Mesothelial cell of epicardium (in vitro differentiated cells): Measurements from ENCODE around the gene SLC41A3. TPM values are rescaled to one million over a fixed set of nuclear protein-coding genes. Genes with fewer than 3 reads are reported as not detected.

ENCODE experiments used
- DNase-seq, 2 experiments: peaks; one replicate each; pipeline ENCODE4 v3.0.0; 2021; ENCODE audit warnings: low spot score in 2 of 2; ENCODE audit not compliant: unreplicated experiment in 2 of 2
- H3K27ac Mint-ChIP-seq: 2 replicates; pipeline ENCODE4 v1.8.0; 2021; ENCODE audit warnings: mixed read lengths
- H3K27me3 Mint-ChIP-seq: 2 replicates; pipeline ENCODE4 v1.8.0; 2021; ENCODE audit warnings: low read depth, mixed read lengths
- H3K36me3 Mint-ChIP-seq: 2 replicates; pipeline ENCODE4 v1.8.0; 2021; ENCODE audit warnings: mixed read lengths
- H3K4me1 Mint-ChIP-seq: 2 replicates; pipeline ENCODE4 v1.8.0; 2021; ENCODE audit warnings: mixed read lengths
- H3K4me3 Mint-ChIP-seq: 2 replicates; pipeline ENCODE4 v1.8.0; 2021; ENCODE audit warnings: mild to moderate bottlenecking, moderate library complexity, mixed read lengths
- H3K9me3 Mint-ChIP-seq: 2 replicates; pipeline ENCODE4 v1.8.0; 2021; ENCODE audit warnings: mixed read lengths
- CTCF ChIP-seq: fragments of 200-600 bp; sonication (generic); IDR thresholded peaks from one replicate; pipeline ENCODE4 v1.5.0; 2021; ENCODE audit warnings: antibody characterized with exemption; ENCODE audit not compliant: unreplicated experiment
- total RNA-seq: library from RNA; stranded (reverse); gene quantifications from 3 replicates; pipeline ENCODE4 v1.2.1, GENCODE V29; 2021

Gene SLC41A3
- total RNA-seq, 1 donor from 2014 or later = 58.7 TPM

GRCh38 chr3:126015075-126015474 is 68.8 kb downstream of the SLC41A3 start:
- Mint-ChIP-seq H3K27ac (no peak overlapping the region), H3K4me3 (no peak overlapping the region), H3K27me3 (no peaks in the 10 kb centered on the region), H3K4me1 (no peaks in the 10 kb centered on the region), H3K9me3 (no peaks in the 10 kb centered on the region), H3K36me3 (peaks cover 32% of the 10 kb centered on the region)
- no peak for TF ChIP-seq CTCF
- no peak for DNase-seq

- no peaks in the 10 kb centered on the region for H3K9me3 Mint-ChIP-seq
- no peak overlapping the region for H3K4me3 Mint-ChIP-seq
- H3K4me1 Mint-ChIP-seq = no peaks in the 10 kb centered on the region
- H3K36me3 Mint-ChIP-seq = peaks cover 35% of the 10 kb centered on the region
- TF ChIP-seq CTCF = no peak
- no peak for DNase-seq
- no peaks in the 10 kb centered on the region for H3K27me3 Mint-ChIP-seq
- no peak overlapping the region for H3K27ac Mint-ChIP-seq
Observed at GRCh38 chr3:126014252-126014651, 69.7 kb downstream of the SLC41A3 start.

- no peak for DNase-seq
- Mint-ChIP-seq H3K27me3 (no peaks in the 10 kb centered on the region), H3K36me3 (peaks cover 38% of the 10 kb centered on the region), H3K4me1 (no peaks in the 10 kb centered on the region), H3K4me3 (no peak overlapping the region), H3K27ac (no peak overlapping the region), H3K9me3 (no peaks in the 10 kb centered on the region)
- TF ChIP-seq CTCF = no peak
Observed at GRCh38 chr3:126013751-126014156, 70.2 kb downstream of the SLC41A3 start.

GRCh38 chr3:126009181-126009580 is 74.7 kb downstream of the SLC41A3 start:
- Mint-ChIP-seq H3K27me3 (no peaks in the 10 kb centered on the region), H3K27ac (no peak overlapping the region), H3K36me3 (peaks cover 52% of the 10 kb centered on the region), H3K4me3 (no peak overlapping the region), H3K4me1 (no peaks in the 10 kb centered on the region), H3K9me3 (no peaks in the 10 kb centered on the region)
- TF ChIP-seq CTCF = no peak
- no peak for DNase-seq

- no peak for TF ChIP-seq CTCF
- Mint-ChIP-seq H3K9me3 (no peaks in the 10 kb centered on the region), H3K27ac (no peak overlapping the region), H3K27me3 (no peaks in the 10 kb centered on the region), H3K4me1 (no peaks in the 10 kb centered on the region), H3K36me3 (peaks cover 46% of the 10 kb centered on the region), H3K4me3 (no peak overlapping the region)
- no peak for DNase-seq
Observed at GRCh38 chr3:126008219-126008618, 75.7 kb downstream of the SLC41A3 start.

GRCh38 chr3:126005951-126006350 is 78.0 kb downstream of the SLC41A3 start:
- no peak for TF ChIP-seq CTCF
- Mint-ChIP-seq H3K36me3 (peaks cover 28% of the 10 kb centered on the region), H3K9me3 (peaks cover 17% of the 10 kb centered on the region), H3K4me3 (no peak overlapping the region), H3K4me1 (no peaks in the 10 kb centered on the region), H3K27ac (no peak overlapping the region), H3K27me3 (no peaks in the 10 kb centered on the region)
- DNase-seq = no peak
